Endothelial cell (in vitro differentiated cells): ENCODE results near the gene ARHGEF6. TPM values are rescaled to one million over a fixed set of nuclear protein-coding genes. Genes with fewer than 3 reads are reported as not detected.

Source experiments
- DNase-seq: peaks from one replicate; pipeline ENCODE4 v3.0.0; 2021; ENCODE audit warnings: low spot score
- H3K27ac Mint-ChIP-seq: one replicate; pipeline ENCODE4 v1.8.0; 2021; ENCODE audit warnings: mixed read lengths, inconsistent platforms; ENCODE audit not compliant: unreplicated experiment
- H3K27me3 Mint-ChIP-seq: one replicate; pipeline ENCODE4 v1.8.0; 2021; ENCODE audit warnings: mild to moderate bottlenecking, moderate library complexity, mixed read lengths, inconsistent platforms; ENCODE audit not compliant: unreplicated experiment
- H3K36me3 Mint-ChIP-seq: one replicate; pipeline ENCODE4 v1.8.0; 2021; ENCODE audit warnings: mild to moderate bottlenecking, low read depth, mixed read lengths, inconsistent platforms; ENCODE audit not compliant: unreplicated experiment
- H3K4me1 Mint-ChIP-seq: one replicate; pipeline ENCODE4 v1.8.0; 2021; ENCODE audit warnings: mild to moderate bottlenecking, mixed read lengths, inconsistent platforms; ENCODE audit not compliant: unreplicated experiment
- H3K4me3 Mint-ChIP-seq: one replicate; pipeline ENCODE4 v1.8.0; 2021; ENCODE audit warnings: mild to moderate bottlenecking, mixed read lengths, inconsistent platforms; ENCODE audit not compliant: unreplicated experiment
- H3K9me3 Mint-ChIP-seq: one replicate; pipeline ENCODE4 v1.8.0; 2021; ENCODE audit warnings: mixed read lengths, inconsistent platforms; ENCODE audit not compliant: unreplicated experiment
- CTCF ChIP-seq: fragments of 200-600 bp; sonication (generic); IDR thresholded peaks from one replicate; pipeline ENCODE4 v1.5.0; 2021; ENCODE audit warnings: antibody characterized with exemption; ENCODE audit not compliant: unreplicated experiment
- total RNA-seq: library from RNA; stranded (reverse); fragmentation: NEBNext Ultra II Directional; extraction: Animal tissue kit (Norgen Biotek cat#: 25700); gene quantifications from one replicate; pipeline ENCODE4 v1.2.1, GENCODE V29; 2021; ENCODE audit not compliant: unreplicated experiment

Gene ARHGEF6
- total RNA-seq, 1 donor from 2014 or later = 18.8 TPM

DNA sequence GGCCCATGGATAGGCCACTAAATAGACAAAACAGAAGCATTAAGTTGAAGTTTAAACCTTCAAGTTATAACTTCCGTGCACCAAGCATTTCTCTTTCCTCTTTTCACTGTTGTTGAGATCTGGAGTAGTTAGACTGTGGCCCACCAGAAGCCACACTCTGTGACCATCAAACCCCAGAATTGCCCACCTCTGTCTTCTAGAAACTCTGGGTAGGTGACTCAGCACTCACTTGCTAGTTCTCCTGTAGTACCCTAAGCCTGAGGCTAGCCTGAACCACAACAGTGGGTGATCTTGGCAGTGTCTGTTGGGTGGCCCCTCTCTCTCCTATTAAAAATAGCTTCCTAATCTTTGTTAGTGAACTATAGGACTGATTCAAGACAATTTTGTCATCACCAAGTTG, 157.3 kb downstream of the ARHGEF6 start:
- Mint-ChIP-seq H3K27ac (no peak overlapping the region), H3K4me3 (no peak overlapping the region), H3K27me3 (no peaks in the 10 kb centered on the region), H3K36me3 (no peaks in the 10 kb centered on the region), H3K9me3 (no peaks in the 10 kb centered on the region), H3K4me1 (no peaks in the 10 kb centered on the region)
- TF ChIP-seq CTCF = no peak
- no peak for DNase-seq

DNA sequence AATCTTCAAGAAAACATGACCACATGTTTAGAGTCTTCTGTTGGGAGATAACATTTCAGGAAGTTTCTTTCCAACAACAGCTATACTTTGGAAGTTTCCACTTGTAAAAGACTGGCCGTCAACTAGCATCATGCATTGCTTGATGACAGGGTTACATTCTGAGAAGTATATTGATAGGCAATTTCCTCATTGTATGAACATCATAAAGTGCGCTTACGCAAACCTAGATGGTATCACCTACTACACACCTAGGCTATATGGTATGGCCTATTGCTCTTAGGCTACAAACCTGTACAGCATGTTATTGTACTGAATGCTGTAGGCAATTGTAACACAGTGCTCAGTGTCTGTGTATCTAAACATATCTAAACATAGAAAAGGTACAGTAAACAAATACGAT, 158.2 kb downstream of the ARHGEF6 start:
- DNase-seq = no peak
- Mint-ChIP-seq H3K27ac (no peak overlapping the region), H3K36me3 (no peaks in the 10 kb centered on the region), H3K4me3 (no peak overlapping the region), H3K4me1 (no peaks in the 10 kb centered on the region), H3K27me3 (no peaks in the 10 kb centered on the region), H3K9me3 (no peaks in the 10 kb centered on the region)
- no peak for TF ChIP-seq CTCF

DNA sequence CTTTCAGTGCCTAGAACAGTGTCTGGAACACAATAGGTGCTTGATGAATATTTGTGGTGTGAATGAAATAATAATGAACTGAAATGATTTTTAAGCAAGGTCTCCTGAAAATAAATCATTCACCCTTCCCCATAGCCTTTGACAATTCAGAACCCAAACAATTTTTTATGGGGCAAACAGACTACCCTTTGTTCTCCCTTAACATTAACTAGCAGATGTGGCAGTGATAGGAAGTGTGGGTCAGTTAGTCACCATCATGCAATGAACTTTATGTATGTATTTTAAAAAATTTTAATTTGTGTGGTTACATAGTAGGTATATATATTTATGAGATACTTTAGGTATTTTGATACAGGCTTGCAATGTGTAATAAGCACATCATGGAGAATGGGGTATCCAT, 160.0 kb downstream of the ARHGEF6 start:
- H3K27me3 Mint-ChIP-seq = no peaks in the 10 kb centered on the region
- no peaks in the 10 kb centered on the region for H3K9me3 Mint-ChIP-seq
- no peak overlapping the region for H3K27ac Mint-ChIP-seq
- no peak for DNase-seq
- TF ChIP-seq CTCF = no peak
- H3K4me3 Mint-ChIP-seq = no peak overlapping the region
- no peaks in the 10 kb centered on the region for H3K4me1 Mint-ChIP-seq
- no peaks in the 10 kb centered on the region for H3K36me3 Mint-ChIP-seq

- no peak overlapping the region for H3K4me3 Mint-ChIP-seq
- DNase-seq = no peak
- no peaks in the 10 kb centered on the region for H3K4me1 Mint-ChIP-seq
- no peaks in the 10 kb centered on the region for H3K9me3 Mint-ChIP-seq
- no peaks in the 10 kb centered on the region for H3K36me3 Mint-ChIP-seq
- H3K27ac Mint-ChIP-seq = no peak overlapping the region
- no peaks in the 10 kb centered on the region for H3K27me3 Mint-ChIP-seq
- TF ChIP-seq CTCF = no peak
These were observed 160.7 kb downstream of the ARHGEF6 start for GRCh38 chrX:136619899-136620505.

DNA sequence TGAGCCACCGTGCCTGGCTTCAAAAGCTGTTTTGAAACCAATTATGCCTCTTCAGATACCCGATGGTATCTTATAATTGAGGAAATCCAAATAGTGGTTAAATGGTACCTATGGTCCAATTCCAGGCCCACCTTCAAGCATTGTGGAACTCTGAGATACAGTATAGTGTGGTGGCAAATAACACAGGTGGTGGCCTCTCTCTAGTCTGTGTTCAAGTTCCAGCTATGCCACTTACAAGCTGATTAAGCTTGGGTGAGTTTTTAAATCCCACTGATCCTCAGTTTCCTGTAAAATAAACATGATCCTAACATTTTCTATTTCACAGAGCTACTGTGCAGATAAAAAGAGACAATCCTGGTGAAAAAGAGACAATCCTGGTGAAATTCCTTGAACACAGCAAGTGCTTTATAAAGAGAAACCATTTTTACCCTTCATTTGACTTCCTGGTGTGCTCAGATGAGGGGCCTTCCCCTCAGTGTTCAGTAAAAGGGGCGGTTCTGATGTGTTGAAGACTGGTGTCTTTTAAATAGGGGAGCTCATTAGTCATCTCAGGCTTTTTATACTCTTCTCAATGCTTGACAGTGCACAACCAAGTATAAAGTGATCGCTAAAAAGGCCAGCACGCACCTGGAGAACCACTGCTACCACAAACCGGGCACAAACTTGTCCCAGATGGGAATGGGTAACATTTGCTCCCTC, 163.6 kb downstream of the ARHGEF6 start:
- Mint-ChIP-seq H3K36me3 (no peaks in the 10 kb centered on the region), H3K27ac (no peak overlapping the region), H3K4me3 (no peak overlapping the region), H3K9me3 (no peaks in the 10 kb centered on the region), H3K27me3 (no peaks in the 10 kb centered on the region), H3K4me1 (no peaks in the 10 kb centered on the region)
- DNase-seq = no peak
- TF ChIP-seq CTCF = no peak
